Amniotic stem cell (primary cell): ENCODE data around the gene RNASE8.

Experiments used
- DNase-seq: peaks from one replicate; lab custom pipeline; 2025; lab: John Stamatoyannopoulos, UW

Gene RNASE8

DNA sequence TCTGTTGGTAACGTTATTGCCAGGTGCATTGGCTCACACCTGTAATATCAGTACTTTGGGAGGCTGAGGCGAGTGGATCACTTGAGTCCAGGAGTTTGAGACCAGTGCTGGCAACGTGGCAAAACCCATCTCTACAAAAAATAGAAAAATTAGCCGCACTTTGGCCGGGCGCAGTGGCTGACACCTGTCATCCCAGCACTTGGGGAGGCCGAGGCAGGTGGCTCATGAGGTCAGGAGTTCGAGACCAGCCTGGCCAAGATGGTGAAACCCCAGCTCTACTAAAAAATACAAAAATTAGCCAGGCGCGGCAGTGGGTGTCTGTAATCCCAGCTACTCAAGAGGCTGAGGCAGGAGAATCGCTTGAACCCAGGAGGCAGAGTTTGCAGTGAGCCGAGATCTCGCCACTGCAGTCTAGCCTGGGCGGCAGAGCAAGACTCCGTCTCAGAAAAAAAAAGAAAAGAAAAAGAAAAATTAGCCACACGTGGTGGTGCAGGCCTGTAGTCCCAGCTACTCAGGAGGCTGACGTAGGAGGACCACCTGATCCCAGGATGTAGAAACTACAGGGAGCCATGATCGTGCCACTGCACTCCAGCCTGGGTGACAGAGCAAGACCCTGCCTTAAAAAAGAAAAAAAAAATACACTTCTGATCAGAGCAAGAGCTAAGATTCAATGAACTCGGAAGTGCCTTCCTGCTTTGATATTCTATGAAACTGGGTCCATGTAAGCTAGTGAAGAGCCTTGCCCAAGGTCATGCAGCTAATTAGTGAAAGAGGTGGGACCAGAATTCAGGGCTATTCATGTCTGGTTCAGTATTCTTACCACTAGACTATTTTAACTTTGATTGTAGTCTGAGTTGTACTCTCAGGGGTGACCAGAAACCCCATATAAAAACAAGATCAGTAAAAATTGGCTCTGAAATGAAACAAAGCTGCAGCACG is 4.2 kb upstream of the RNASE8 start:
- no peak for DNase-seq

- DNase-seq = no peak
These were observed 3.4 kb upstream of the RNASE8 start for GRCh38 chr14:21054123-21054767.

DNA sequence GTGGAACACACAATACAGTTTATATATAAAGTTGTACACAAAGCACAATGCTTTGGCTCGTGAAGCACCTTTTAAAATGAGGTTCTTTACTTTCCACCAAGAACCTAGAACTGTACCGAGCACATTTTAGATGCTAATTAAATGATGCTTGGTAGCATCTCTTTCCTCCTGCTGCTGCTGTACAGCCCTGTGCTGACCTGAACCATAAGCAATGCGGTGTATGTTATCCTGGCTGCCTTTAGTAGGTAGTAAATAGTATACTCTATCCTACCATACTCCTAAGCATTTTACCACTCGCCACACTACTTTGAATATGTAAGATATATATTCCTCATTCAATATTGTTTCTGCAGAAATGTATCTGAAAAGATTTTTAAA is 2.9 kb upstream of the RNASE8 start:
- DNase-seq = no peak

- DNase-seq = no peak
These were observed 2.0 kb upstream of the RNASE8 start for GRCh38 chr14:21055432-21056117.

- no peak for DNase-seq
These were observed 980 bp upstream of the RNASE8 start for GRCh38 chr14:21056520-21057163.

DNA sequence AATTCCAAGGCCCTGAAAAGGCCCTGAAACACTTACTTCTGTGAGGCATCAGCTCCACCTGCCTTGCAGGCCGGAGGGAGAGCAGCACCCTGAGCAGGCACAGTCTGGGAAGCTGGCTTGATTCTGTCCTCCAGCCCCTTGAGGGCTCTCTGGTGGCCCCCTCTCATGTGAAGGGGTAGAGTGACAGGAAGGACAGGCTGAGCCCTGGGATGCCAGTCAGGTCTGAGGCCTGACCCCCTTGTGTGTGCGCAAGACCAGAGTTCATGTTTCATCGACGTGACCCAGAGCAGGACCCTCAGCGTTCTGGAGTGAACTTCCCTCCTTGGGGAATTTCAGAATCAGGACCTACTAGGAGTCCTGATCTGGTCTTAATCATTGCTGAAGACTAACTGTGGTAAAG is 1.3 kb downstream of the RNASE8 start:
- no peak for DNase-seq

- no peak for DNase-seq
These were observed 2.4 kb downstream of the RNASE8 start for GRCh38 chr14:21059842-21060613.

- no peak for DNase-seq
These were observed 3.2 kb downstream of the RNASE8 start for GRCh38 chr14:21060614-21061346.

- no peak for DNase-seq
These were observed 3.7 kb downstream of the RNASE8 start for GRCh38 chr14:21061347-21061668.

DNA sequence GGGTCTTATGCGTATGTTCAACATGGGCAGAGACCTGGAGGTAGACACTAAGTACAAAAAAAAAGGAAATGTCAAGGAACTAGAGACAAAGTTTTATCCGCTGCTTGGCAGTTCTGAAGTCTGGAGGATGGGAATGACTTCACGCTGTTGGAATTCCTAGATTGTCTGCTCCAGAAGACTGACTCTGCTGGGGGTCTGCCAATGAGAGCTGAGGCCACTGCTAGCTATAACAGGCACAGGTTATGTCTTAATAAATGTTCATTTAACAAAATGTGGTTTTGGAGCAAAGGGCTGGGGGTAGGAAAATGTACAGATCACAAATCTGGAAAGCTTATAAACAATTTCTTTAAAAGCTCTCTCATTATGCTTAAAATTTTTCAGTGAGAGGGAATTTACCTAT is 5.9 kb downstream of the RNASE8 start:
- DNase-seq = no peak

GRCh38 chr14:21066882-21067502 is 9.4 kb downstream of the RNASE8 start:
- DNase-seq = no peak

- DNase-seq = peak; percentile 49
These were observed 11.1 kb downstream of the RNASE8 start for GRCh38 chr14:21068521-21069387.

- DNase-seq = no peak
These were observed 11.9 kb downstream of the RNASE8 start for GRCh38 chr14:21069388-21070082.

DNA sequence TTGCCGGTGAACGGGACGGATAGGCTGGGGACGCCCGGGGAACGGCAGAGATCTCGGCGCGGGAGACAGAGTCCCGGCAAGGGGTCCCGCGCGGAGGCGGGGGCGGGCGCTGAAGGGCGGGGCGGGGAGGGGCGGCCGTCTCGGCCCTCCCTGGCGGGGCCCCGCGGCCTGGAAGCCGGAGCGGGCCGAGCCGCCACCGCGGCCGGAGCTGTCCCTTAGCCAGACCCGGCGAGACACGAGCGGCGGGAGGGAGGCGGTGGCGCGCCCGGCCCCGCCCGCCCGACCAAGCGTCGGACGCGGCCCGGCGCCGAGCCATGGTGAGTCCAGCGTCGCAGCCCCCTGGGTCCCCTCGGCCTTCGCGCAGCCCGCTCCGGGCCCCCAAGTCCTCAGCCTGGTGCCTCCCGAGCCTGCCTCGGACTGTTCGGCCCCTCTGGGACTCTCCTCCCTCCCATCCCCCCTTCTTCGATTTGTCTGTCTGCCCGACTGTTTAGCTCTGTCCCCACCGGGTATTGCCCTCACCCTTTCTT is 12.5 kb downstream of the RNASE8 start, which contains the start of gene ARHGEF40:
Gene ARHGEF40, plus strand, starts transcription at position 222 of the 527 bp plus-strand sequence. Its CDS starts 93 bp downstream, at position 315.
- DNase-seq = no peak

GRCh38 chr14:21070610-21071224 is 13.1 kb downstream of the RNASE8 start:
- no peak for DNase-seq

- DNase-seq = peak; percentile 87
These were observed 13.8 kb downstream of the RNASE8 start for GRCh38 chr14:21071225-21072030.

DNA sequence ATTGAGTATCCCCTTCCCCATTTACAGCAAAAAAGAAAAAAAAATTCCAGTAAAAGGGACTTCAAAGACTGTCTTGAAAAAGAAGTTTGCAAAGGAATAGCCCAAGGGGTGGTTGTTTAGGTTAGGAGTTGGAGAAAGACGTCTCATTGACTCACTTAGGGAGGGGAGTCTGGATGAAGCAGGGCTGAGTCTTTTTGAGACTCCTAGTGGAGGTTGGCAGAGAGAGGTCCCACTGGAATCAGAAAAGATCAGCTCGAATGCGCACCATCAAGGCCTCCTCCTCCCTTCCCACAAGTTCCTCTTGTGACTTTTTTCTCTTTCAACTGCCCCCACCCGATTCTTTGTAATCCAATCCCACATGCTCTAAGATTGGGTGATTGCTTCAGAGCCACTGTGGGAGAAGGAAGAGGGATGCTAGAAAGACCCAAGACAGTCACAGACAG is 14.4 kb downstream of the RNASE8 start:
- DNase-seq = no peak
